GM19463 (cell line): Measurements from ENCODE around the gene TRAF2.
A peak's percentile ranks its signal among the peaks of the same experiment; 100 is the strongest.

ENCODE experiments used
- ATAC-seq: cut with Tn5 transposase; IDR thresholded peaks from one replicate; pipeline ENCODE4 v1.9.1; 2021; ENCODE audit warnings: mild to moderate bottlenecking, moderate library complexity; ENCODE audit not compliant: unreplicated experiment

The TRAF2 gene

DNA sequence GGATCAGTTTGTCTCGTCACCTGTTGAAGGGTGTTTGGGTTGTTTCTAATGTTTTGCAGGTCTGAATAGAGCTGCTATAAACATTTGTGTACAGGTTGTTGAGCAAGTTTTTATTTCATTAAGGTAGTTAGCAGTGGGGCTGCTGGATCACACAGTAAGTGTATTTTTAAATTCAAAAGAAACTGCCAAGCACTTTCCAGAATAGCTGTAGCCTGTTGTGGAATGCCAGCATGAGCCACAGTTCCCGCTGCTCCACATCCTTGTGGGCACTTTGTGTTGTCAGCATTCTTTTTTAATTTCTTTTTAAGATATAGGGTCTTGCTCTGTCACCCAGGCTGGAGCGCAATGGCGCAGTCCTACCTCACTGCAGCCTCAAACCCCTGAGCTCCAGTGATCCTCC lies 43.7 kb downstream of the TRAF2 start:
- no peak for ATAC-seq

DNA sequence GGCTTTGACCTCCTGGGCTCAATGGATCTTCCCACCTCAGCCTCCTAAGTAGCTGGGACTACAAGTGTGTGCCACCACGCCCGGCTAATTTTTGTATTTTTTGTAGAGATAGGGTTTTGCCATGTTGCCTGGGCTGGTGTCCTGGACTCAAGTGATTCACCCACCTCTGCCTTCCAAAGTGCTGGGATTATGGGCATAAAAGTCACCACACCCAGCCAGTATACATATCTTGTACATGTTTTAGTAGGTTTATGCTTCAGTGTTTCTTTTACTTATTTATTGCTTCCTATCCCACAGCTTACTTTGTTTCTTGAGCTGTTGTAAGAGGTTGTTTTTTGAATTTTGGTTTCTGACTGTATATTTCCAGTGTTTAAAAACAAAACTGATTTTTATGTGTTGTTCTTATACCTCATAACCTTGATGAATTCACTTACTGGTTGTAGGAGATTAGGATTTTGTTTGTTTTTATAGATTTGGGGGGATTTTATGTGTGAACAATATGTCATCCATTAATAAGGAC lies 45.4 kb downstream of the TRAF2 start:
- ATAC-seq, result no peak

DNA sequence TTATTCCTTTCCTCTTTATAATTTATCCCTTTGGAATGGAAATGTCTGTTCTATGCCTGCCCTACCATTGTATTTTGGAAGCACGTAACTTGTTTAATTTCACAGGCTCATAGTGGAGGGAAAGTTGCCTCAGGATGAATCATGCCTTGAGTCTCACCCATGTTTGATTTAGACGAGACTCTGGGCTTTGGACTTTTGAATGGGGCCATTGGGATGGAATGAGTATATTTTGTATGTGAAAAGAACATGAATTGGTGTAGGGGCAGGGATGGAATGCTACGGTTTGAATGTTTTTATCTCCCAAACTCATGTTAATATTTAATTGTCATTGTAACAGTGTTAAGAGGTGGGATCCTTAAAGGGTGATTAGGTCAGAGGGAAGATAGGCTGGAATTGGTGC lies 48.0 kb downstream of the TRAF2 start:
- no peak for ATAC-seq

DNA sequence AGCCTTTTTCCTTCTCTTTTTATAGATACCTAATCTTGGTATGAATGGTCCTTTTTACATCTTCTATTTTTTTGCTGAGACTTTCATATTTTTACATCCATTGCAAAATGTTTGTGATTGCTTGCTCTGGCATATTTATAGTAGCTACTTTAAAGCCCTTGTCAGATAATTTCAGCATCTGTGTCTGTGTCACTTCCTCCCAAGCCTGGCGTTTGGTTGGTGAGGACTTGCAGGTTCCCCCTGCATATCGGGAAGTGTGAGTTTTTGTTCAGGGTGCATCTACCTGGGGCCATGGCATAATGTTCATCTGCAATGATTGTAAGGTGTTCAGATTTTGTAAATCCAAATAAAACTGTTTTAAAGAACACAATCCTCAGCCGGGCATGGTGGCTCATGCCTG lies 49.3 kb downstream of the TRAF2 start:
- ATAC-seq, result no peak

DNA sequence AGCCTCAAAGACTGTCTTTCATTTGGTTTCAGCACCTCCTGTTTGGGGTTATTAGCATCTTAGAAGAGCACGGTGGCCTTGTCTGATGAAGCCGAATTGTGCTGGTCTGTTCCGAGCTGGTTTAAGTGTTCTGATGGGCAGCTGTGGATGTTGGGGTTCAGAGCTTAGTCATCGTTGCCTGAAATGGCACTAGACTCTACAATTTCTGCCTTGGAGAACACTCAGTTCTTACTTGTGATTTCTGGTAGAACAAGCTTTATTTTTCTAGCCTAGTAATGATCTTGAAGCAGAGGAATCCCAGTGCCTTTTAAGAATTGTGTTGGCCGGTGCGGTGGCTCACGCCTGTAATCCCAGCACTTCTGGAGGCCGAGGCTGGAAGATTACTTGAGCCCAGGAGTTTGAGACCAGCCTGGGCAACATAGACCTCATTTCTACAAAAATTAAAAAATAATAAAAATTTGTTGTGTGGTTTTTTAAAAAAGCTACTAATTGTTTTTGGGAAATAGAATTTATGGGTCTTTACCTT lies 50.4 kb downstream of the TRAF2 start:
- ATAC-seq, result no peak

DNA sequence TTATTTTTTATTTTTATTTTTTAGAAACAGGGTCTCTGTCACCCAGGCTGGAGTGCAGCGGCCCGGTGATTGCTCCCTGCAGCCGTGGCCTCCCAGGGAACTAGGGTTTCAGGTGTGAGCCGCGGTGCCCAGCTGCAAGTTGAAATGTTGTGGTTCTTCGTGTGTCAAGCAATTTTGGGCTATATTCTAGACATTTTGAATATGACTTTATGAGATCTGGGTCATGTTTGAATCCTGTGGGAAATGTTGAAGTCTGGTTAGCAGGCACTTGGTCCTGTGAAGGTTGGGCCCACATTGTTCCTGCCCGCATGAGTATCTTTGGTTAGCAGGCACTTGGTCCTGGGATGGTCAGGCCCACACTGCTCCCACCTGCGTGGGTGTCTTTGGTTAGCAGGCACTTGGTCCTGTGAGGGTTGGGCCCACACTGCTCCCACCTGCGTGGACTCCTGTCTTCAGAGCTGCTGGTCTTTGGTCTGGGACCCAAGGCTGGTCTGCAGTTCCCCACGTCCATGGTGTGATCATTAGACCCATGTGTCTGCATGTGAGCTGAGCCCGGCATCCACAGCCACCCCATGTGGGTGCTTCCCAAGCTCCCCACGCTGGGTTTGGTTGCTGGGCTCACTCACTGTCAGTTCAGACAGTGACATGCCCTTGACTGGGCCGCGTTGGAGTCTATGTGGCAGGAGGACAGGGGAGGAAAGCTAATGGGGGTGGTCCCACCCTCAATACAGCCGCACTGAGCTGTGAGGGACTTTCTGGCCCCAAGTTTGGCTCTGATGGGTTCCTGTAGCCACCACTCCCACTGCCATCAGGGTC lies 51.1 kb downstream of the TRAF2 start:
- ATAC-seq, result no peak

DNA sequence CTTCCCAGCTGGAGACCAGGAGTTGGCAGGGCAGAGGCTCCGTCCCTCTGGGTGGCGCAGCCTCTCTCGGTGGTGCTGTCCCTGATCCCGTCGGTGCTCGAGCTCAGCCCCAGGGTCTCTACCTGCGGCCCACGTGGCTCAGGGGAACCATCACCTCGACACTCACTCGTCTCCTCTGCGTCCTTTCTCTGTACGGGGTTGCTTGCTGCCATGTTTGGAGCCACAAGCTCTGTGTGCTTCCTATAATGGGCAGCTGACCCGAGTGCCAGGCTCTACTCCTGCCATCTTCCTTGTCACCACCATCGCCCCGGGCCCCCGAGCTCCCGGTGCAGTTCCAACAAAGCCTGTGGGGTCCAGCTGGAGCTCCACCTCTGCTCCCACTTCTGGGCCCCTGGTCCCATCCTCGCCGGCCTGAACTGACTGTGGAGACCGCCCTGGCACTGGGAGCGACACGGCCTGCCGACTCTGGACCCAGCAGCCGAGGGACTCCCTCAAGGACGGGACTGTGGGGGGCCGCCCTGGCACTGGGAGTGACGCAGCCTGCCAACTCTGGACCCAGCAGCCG lies 53.2 kb downstream of the TRAF2 start:
- ATAC-seq, result no peak

DNA sequence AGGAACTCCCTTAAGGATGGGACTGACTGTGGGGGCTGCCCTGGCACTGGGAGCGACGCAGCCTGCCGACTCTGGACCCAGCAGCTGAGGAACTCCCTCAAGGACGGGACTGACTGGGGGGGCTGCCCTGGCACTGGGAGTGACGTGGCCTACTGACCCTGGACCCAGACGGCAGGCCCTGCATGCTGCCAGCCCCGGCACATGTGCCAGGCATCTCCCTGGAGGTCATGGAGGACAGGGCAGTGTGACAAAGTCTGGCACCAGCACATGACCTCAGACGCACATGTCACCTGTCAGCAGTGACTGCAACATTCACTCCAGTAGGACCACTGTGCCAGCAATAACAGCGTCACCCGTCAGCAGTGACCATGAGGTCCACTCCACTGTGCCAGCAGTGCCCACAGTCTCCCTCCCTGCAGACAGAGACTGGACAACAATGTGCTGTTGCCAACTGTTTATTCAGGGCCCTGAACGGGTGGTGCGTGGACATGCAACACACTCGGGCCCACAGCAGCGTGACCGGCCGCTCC lies 53.7 kb downstream of the TRAF2 start:
- ATAC-seq, result no peak

DNA sequence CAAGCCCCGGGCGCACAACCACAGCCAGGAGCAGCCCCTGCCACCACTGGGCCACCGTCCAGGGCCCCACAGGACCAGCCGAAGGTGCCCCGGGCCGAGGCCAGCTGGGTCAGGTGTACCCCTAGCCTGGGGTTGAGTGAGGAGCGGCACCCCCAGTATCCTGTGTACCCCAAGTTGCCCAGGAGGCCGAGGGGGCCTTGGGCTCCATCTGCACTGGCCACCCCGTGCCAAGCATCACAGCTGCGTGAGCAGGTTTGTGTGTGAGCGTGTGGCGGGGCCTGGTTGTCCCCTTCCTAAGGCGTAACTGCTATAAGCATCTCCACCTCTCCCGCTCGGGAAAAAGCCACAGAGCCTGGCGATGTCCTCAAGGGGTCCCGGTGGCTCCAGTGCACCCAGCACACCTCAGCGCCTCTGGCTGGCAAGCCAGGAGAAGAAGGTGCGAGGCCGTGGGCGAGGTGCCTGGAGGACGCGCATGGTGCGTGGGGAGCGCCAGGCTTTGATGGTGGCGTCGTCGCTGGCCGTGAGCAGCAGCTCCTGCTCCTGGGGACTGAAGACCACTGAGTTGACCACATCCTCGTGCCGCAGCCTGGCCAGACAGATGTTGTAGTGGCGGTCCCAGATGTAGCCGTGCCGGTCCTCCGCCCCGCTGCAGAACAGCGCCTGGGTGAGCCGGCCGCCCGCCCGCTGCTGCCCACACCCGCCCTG lies 54.4 kb downstream of the TRAF2 start:
- ATAC-seq, result no peak

DNA sequence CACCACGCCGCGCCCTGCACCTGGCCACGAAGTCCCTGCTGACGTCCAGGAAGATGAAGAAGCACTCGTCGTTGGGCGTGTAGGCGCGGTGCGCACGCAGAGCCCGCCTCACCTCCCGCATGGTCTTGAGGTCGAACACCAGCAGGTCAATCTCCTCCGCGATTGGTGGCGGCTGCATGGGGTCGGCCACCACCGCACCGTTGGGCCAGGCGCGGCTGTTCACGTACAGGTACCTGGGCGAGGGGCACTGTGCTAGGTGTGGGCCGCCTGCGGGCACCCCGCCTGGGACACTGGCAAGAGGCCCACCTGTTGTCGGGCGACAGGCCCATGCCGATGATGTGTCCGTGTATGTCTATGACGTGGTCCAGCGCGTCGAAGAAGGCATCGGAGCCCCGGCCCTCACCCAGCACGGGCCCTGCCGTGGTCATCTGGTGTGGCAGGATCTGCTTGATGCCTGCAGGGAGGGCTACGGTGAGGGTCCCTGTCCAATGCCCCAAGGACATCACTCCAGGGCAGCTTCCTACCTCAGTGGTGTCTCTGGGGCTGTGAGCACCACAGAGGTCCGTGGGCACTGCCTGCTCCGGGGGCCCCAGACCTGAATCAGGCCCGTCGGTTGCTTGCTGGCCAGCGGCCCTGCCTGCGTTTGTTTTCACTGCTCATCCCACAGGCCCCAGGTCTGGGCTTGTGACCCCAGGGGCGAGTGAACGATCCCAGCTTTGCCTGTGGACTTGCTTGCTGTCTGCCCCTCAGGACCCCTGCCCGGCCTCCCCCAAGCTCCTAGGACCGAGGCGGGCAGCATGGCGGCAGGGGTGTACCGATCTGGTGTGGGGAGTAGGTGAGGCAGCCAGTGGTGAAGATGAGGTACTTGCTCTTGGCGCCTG lies 55.2 kb downstream of the TRAF2 start:
- no peak for ATAC-seq

DNA sequence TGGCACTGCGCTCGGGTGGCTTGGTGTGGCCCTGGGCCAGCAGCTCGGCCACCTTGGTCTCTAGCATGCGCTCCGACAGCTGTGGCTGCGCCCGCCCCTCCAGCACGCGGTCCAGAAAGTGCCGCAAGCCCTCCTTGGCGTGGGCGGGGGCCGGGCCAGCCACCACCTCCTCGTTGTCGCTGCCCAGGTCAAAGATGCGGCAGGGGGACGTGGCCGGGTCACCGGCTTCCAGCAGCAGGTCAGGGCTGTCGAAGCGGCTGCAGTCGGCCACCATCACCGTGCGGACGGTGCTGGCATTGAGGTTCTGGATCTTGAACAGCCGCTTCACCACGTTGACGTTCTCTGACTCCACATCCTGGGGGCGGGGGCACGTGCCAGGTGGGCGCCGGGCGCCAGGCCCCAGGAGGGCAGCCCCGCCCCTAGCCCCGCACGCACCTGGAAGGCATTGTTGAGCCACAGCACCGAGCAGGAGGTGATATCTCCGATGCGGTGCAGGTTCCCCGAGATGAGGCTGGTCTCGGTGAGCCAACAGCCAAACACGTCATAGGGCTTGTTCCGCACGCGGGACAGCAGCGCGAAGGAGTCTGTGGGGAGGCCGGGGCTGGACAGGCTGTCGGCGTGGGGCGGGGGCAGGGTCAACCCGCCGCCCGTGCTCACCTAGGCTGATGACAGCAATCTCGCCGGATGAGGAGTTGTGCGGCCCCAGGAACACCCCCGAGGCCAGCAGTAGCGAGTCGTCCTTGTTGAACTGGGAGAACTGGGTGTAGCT lies 56.0 kb downstream of the TRAF2 start:
- no peak for ATAC-seq

DNA sequence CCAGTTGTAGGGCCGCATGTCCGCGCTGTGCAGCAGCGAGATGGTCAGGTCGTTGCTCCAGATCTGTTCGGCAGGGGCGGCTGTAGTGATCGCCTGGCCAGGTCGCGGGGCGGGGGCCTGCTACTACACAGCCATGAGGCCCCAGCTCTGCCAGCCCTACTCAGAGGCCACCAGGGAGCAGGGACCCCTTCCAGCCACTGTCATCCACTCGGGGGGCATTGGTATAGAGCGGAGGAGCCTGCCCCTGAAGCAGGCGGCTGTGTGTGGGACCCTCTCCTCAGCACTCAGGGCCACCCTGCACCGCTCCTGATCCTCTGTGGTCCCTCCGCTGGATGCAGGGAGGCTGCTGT lies 56.5 kb downstream of the TRAF2 start:
- ATAC-seq, result no peak

DNA sequence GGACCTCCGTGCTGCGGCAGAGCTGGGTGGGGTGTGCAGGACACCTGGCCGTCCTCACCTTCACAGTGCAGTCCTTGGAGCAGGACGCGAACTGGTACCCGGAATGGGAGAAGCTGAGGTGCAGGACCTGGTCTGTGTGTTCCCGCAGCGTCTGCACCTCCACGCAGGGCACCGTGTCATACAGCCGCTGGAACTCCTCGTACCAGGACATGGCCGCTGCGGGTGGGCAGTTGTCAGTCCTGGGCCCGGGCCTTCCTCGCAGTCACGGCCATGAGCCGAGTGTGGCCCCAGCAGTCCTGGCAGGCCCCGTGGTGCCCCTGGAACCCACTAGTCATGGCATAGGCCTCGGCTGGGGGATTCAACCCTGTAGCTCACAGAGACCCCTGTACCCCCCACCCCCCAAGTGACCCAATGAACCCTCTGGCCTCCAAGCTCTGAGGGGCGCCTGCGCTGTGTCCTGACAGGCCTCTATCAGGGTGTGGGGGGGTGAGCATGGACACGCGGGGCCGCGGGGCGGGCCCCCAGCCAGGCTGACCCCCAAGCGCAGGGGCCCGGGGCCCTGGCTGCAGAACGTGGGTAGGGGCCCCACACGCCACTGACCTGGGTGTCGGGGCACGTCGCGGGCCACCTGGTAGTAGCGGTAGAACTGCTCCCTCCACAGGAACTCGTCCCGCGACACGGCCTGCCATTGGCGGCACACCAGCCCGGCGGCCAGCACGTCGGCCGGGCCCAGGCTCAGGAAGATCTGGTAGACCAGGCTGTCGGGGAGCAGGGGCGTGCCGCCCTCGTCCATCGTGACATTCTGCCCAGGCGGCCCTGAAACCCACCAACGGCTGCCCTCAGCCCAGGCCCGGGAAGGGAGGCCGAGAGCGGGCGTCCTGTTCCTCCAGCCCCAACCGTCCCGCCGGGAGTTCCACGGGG lies 57.2 kb downstream of the TRAF2 start:
- ATAC-seq, result peak; percentile 9

DNA sequence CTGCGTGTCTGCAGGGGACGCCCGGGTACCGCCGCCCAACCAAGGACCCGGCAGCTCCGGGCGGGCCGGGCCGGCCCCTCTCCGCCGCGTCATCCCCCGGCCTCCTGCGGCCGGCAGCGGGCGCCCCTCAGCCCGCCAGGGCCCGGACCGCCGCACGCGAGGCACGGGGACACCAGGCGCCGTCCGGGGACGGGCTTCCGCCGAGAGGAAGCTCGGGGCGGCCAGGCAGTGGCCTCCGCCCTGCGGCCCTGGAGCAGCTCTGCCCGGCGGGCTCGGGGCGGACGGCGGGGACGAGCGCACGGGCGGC lies 57.8 kb downstream of the TRAF2 start:
- peak; percentile 40 for ATAC-seq

DNA sequence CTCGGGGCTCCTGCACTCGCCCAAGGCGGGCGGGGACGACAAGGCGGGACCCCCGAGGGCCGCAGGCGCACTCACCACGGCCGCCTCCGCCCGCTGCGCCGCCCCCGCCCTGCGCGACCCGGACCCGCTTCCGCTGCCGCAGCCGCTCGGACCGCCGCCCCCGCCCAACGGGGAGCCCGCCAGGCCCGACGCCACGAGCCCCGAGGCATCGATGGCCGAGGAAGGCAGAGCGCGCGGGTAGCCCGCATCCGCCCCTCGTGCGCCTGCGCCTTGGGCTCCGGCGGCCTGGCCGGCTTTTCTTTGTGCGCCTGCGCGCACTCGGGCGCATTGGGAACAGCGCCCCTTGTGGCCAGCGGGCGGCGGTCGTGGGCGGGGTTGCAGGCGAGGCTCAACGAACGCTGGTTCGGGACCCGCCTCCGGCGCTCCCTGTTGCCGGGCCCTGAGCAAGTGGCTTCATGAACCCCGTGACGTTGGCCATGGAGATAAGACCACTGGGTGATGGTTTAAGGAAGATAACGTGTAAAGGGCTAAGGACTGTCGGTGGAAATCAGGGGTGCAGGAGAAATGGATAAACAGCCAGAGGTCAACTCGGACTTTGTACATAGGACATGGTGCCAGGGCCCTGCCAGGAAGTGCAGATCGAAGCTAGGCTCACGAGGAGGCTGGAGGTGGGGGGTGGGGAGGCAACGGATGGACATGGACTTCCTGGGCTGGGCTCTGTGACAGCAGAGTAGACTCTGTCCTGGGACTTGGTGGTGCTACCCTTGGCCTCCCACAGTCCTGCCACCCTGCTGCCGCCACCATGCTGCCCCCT lies 58.4 kb downstream of the TRAF2 start, which contains the start of the genes C8G and FBXW5:
TSS of gene C8G (plus strand) at position 725 of the 814 bp plus-strand sequence. CDS start at position 803, 78 bp downstream.
TSS of gene FBXW5 (minus strand) at position 220 of the 814 bp plus-strand sequence. CDS start 655 bp downstream, outside the sequence.
- ATAC-seq, result peak; percentile 81

DNA sequence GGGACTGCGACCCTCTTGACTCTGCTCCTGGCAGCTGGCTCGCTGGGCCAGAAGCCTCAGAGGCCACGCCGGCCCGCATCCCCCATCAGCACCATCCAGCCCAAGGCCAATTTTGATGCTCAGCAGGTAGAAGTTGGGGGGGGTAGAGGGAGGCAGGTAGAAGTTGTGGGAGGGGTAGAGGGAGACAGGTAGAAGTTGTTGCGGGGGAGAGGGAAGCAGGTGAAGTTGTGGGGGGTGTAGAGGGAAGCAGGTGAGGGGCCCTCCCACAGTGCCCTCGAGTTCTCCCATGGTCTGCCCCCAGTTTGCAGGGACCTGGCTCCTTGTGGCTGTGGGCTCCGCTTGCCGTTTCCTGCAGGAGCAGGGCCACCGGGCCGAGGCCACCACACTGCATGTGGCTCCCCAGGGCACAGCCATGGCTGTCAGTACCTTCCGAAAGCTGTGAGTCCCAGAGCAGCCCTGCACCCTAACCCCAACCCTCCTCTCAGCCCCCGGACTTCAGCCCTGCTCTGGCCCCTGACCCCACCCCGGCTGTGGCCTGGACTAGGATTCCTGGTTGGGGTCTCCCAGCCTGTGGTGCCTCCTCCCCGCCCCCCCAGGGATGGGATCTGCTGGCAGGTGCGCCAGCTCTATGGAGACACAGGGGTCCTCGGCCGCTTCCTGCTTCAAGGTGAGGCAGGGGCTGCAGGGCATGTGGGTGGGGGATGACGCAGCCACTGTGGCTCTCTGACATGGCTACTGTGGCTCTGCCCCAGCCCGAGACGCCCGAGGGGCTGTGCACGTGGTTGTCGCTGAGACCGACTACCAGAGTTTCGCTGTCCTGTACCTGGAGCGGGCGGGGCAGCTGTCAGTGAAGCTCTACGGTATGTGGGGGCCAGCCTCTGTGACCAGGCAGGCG lies 59.3 kb downstream of the TRAF2 start:
- ATAC-seq, result no peak
